ENCODE data around the gene TEC. TPM values are rescaled to one million over a fixed set of nuclear protein-coding genes. Genes with fewer than 3 reads are reported as not detected.
A peak's percentile ranks its signal among the peaks of the same experiment; 100 is the strongest.
"Not testable (repeated sequence)": the region's sequence is repeated elsewhere in the genome, so short reads cannot be mapped to it uniquely, and the experiment has no call there.

TEC gene
- total RNA-seq, 1 experiment from 2014 or later, result 3.2 TPM

DNA sequence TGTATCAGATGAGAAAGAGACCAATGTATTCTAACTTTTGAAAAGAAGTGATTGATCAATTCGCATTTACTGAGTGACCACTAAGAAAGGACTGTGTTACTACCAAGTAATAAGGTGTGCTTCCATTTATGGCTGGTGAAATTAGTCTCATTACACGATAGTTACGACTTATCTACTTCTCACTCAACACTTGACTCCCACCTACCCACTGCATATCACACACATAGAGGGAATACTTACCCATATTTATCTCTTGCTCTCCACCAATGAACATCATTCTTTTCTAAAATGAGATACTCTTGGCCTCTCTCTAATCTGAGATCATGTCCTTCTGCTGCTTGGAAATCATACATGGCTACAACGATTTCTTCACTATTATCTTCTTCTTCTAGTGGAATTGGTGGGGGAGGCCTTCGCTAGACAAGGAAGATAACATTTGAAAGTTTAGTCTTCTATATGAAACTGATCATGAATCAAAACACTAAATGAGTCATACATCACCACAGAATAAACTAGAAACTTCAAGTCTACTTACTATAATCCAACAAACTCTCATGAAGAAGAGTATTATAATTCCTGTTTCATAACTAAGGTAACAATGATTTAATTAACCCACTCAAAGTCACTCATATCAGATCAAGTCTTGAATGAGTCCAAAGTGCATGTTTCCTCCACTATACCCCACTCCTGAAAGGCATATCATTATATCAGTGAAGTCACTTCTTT, 101.9 kb downstream of the TEC start:
- no peak for DNase-seq (ENCODE audit: low spot score)

DNA sequence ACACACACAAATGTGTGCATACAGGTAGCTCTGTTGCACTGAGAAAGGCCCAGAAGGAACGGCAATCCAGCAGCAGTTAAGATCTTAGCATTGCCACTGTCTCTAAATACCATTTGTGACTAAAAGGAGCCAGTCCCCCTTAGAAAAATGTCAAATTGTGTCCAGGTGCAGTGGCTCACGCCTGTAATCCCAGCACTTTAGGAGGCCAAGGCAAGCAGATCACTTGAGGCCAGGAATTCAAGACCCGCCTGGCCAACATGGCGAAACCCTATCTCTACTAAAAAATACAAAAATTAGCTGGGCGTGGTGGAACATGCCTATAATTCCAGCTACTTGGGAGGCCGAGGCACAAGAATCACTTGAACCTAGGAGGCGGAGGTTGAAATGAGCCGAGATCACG, 105.1 kb downstream of the TEC start:
- not testable (repeated sequence) for DNase-seq (ENCODE audit: low spot score)

DNA sequence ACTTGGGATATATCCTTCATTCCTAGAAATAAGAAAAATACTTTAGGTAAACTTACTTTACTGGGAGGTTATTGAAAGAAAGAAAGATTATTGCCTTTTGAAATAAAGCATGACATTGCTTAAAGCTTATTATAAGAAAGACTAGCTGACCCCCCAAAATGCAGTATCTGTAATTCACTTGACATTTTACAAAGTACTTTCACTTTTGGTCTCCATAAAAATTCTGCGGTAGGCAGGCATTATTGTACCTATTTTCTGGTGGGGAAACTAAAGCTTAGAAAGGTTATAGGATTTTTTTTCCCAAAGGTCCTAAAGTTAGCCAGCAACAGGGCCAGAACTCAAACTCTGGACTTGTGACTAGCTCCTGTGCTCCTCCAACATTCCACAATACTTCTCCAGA, 105.9 kb downstream of the TEC start:
- DNase-seq (ENCODE audit: low spot score), result no peak

DNA sequence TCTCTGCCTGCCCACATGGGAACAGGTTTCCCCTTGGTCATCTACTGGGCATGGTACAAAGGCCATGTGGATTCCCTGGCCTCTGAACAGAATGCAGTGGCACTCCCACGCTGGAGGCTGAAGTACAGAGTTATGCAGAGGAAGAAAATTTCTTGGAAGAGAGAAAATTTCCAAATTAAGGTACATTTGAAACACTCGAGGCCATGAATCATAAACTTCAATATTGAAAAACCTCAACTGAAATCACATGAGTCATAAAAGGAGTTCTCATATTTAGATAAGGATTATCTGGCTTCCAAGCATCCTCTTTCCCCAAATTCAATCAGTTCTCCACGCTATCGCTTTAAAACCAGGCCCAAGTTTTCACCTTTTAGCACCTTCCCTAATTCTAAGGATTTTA, 107.5 kb downstream of the TEC start:
- no peak for DNase-seq (ENCODE audit: low spot score)

DNA sequence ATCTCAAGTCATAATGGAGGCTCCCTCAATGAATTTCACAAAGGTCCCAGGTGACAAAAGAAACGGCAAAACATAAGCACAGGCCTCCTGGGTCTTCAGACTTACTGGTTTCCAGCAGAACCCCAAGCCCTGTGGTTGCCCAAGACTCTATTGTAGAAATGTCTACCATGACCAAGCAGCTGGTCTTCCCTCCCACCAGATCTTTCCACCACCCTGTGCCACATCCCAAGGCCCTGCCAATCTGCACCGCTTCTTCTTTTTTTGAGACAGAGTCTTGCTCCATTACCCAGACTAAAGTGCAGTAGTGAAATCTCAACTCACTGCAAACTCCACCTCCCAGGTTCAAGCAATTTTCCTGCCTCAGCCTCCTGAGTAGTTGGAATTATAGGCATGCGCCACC, 112.4 kb downstream of the TEC start:
- no peak for DNase-seq (ENCODE audit: low spot score)

DNA sequence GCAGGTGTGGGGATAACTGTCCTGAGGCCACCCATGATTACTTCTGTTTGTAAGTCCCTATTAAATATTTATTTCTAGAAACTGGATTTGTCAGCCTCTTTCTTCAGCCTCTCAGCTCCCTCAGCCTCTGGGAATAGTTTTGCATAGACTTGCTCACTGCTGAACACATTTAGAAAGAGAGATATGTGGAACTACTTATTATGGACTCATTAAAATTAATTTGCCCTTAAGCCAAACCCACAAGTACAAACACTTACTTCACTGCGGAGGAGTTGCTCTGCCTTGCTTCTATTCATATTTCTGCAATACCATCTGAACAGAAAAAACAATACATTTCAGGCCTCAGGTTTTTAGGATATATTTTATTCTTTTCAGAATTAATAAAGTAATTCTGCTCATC, 113.2 kb downstream of the TEC start:
- no peak for DNase-seq (ENCODE audit: low spot score)

DNA sequence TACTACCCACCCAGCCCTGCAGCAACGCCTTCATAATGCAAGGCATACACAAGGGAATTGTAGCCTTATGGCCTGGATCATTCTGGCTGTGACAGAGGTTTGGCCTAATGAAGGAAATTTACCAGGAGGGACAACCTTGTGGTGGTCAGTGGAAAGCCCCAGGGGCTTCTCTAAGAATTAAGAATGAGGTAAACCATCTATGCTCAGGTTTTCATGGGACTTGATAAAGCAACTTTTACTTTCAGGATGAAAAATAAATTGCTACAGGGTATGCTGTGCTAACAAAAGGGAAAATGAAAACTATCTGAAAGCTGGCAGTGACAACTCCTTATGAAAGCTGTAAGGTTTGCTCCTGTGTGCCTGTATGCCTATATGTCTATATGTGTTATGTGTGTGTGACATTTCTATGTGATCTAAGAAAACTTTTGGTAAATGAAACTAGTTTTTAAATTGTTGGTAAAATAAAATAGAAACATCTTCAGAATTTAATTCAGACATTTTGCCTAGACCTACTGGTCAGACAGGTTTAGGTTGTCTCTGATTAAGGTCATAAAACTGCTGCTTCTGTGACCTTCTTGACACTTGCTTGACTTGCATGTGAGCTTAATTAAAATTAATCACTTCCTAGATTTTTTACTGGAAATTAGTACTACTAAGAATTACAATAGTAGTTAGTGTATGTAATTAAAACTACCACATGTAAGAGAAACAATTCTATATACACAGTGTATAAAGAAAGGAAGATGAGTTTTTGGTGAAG, 115.7 kb downstream of the TEC start:
- no peak for DNase-seq (ENCODE audit: low spot score)

DNA sequence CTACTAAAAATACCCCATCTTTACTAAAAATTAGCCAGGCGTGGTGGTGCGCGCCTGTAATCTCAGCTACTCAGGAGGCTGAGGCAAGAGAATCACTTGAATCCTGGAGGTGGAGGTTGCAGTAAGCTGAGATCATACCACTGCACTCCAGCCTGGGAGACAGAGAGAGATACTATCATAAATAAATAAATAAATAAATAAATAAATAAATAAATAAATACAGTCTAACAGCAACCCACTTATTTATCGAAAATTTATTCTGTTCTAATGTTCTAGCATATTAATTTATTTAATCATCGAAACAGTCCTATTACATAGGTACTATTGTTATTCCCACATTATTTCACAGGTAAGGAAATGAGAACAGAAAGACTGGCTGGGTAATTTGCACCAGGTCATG, 117.4 kb downstream of the TEC start:
- DNase-seq (ENCODE audit: low spot score), result no peak

DNA sequence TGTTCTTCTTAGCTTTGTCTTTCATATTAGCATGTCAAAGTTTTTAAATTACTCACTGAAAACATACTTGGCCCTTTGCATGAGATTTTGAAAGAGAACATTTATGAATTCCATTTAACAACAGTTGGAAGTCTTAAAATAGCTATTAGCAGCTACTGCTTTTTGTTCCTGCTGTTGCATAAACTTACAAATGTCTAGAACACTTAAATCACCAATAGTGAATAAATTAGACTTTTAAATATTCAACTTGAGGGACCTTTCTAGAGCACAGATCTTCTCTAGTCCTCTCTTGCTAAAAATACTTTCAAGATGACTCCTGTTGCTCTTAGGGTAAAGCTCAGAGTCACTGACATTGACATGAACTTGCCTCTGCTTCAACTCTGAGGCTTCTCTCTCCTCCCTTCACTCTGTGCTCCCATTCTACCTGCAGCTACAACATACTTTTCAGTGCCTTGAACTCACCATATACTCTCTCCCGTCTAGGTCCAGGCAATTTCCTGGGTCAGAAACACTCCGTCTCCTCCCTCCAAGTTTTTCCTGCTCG, 119.7 kb downstream of the TEC start:
- no peak for DNase-seq (ENCODE audit: low spot score)

DNA sequence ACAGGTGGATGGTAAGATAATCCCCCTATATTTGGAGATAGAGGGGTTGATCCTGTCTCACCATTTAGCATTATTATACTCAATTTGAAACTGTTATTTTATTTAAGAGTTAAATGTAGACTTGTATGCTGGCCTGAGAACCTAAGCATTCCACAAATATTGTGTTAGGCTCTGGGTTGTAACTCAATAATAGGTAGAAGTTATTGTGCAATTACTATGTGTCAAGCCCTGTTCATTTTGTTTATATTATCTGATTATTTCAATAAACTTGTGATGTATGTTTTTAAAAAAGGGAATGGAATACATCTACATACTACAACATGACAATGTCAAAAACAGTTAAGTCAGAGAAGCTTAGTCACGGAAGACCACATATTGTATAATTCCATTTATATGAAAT, 122.0 kb downstream of the TEC start:
- DNase-seq (ENCODE audit: low spot score), result no peak

DNA sequence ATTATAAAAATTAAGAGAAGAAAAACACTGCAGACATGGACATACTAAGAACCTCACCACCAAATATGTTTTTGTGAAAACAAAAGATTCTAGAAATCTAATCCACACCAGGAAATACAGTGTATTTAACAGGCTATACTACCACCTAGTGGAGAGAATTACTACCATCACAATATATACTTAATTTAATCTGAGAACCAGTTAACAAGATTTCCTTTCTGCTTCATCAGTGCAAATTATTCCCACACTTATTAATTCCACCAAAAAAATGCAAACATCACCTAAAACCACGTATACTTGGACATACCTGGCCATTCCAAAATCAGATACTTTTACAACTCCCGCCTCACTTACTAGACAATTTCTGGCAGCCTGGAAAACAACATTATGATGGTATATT, 128.6 kb downstream of the TEC start:
- DNase-seq (ENCODE audit: low spot score), result peak; percentile 61

DNA sequence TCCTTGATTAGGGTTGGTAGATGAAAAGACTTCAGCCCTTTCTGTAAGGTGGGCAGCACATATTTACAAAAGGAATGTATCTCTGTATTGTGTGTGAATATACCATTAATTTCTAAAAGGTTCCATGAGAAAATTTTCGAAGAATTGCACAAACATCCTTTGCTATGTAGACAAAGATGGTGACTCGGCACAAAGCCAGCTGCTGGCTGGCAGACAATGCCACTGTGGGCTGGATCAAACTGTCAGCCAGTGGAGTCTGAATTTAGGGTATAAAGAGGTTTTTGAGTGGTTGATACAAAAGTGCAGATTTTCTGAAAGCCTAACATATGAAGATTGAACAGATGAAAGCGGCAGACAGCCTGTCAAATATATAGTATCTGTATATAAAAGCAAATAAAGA, 129.9 kb downstream of the TEC start:
- no peak for DNase-seq (ENCODE audit: low spot score)

DNA sequence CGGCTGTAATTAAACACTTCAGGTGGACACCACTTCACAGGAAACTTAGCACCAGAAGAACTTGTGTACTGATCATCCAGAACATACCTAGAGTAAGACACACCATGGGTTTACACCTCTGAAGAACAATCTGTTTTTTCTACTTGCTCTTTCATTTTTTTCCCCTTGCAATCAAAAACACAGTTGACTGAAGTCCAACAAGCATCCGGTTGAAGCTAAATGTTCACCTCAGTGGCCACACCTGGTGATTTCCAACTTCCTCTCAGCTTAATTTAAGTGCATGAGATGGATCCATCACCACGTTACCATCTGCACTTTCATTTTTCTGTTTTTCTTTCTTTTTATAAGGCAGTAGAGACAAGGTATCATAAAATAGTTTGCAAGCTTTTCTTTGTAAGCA, 130.7 kb downstream of the TEC start:
- no peak for DNase-seq (ENCODE audit: low spot score)

DNA sequence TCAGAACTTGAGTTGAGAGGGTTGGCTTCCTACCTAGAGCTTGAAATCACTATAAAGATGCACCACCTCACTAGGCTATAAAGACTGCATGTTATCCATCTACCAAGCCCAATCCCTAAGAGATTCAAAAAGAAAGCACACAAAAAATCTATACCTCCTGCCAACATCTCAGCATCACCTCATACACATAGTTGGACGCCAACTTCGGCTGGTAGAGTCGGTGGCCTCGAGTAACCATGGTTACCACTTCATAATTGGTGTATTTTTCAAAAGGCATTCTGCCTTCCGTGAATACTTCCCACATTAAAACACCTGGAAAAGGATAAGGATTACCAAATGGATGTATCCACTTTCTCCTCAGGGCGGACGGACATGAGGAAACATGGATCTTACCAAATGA, 131.1 kb downstream of the TEC start:
- DNase-seq (ENCODE audit: low spot score), result no peak

DNA sequence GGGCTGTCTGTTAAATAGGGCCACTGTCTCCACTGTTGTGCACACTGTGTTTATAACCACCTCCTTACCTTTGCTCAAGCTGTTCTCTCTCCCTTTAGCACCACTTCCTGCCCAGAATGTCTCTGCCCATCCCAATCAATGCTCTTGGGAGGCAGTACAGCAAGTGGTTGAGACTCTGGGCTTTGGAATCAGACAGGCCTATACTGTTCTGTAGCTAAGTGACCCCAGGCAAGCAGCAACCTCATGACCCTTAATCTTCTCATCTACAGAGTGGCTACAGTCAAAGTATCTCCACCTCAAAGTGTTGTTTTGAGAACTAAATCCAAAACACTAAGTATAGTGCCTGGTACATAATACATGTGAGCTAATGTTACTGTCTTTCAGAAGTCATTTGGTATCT, 131.8 kb downstream of the TEC start:
- DNase-seq (ENCODE audit: low spot score), result no peak

DNA sequence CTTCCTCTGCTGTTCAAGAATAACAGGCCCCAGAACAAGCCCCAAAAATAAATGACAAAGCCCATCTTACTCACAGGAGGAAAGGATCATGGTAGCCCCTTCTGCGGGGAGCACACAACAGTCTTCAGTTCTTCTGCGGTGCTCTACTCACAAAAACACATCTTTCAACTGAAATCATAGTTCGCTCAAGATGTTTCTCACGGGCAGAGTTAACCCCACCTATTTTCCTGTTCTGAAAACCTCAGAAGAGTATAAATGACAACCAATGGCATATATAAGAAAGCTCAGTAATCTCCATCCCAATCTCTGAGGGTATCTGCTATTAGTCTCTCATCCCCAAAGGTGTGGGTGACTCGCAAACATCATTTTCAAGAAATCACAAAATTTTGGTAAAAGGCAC, 135.6 kb downstream of the TEC start, which contains the start of gene TXK:
TSS of gene TXK (minus strand) at position 170 of the 400 bp plus-strand sequence. CDS start at position 90, 80 bp downstream.
- DNase-seq (ENCODE audit: low spot score), result no peak

DNA sequence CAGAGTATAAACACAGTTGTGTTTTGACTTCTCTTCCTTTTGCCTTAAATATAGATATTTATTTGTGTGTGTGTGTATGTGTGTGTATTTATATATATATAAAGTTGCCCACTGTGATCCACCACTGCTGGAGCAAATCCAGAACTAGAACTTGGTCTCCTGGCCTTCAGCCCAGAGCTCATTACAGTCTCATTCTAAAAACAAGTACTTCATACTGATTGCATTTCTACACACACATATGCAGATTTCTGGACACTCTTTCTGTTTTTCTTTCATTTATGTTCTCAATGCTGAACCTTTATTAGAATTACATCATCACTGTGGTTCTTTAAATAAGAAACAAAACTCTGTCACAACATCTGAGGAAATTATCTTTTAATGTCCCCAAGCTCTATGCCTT, 136.0 kb downstream of the TEC start:
- no peak for DNase-seq (ENCODE audit: low spot score)

DNA sequence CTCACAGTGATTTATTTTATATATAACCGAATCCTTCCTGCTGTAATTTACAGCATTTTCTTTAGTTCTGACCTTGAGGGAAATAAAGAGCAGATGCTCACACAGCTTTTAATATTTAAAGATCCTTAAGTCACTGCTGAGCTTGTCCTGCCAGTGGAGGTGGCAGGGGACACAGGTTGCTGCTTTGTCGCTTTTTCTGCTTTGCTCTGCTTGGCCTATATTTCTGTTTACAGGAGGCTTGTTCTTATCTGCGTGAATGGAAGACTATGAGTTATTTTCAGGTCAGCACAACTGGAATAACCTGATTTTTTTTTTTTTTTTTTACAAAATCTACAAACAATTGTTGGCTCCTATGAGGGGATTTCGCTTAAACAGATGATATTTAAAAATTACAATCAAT, 137.9 kb downstream of the TEC start:
- no peak for DNase-seq (ENCODE audit: low spot score)

DNA sequence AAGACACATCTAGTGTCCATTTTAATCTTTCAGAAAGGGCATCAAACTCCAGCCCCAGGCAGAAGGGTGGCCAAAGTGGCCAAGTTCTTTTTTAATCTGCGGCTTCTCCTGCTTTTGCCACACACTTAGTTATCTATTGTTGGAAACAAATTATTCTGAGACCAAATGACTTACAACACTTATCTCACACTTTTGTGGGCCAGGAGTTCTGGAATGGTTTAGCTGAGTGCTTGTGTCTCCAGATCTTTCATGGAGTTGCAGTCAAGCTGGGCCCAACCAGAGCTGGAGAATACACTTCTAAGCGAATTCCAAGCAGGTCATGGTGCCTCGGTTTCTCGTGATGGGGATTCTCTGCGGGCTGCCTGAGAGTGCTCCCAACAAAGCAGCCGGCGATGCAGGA, 139.5 kb downstream of the TEC start:
- DNase-seq (ENCODE audit: low spot score), result no peak

DNA sequence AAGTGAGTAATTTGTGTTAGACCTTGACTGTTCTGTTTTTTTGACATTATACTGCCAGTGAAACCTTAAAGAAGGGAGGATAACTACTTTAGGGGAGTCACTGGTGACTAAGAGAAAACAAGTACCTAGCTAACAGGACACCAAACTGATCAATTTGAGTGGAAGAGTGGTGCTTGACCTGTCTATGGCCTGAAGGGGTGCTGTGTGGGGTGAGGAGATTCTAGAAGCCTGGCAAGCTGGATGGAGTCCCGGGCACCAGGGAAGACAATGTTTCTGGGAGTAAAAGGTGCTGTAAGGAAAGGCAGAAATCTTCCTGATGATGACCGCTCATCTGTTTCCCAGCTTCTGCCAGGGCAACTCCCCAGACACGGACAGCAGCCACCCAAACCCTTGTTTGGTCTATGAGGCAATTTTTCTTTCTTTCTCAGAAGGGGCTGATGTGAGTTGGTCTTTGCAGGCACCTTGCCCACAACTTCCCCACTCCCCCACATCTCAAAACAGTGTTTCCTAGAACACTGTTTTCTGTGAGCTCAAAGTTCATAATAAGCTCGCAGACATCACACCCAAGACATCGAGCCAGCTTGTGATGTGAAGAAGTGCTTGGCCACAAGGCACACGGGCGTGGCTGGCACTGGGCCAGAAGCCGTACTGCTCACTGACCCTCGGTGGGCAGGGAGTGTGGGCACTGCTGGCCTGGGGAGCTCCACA, 140.2 kb downstream of the TEC start:
- no peak for DNase-seq (ENCODE audit: low spot score)

DNA sequence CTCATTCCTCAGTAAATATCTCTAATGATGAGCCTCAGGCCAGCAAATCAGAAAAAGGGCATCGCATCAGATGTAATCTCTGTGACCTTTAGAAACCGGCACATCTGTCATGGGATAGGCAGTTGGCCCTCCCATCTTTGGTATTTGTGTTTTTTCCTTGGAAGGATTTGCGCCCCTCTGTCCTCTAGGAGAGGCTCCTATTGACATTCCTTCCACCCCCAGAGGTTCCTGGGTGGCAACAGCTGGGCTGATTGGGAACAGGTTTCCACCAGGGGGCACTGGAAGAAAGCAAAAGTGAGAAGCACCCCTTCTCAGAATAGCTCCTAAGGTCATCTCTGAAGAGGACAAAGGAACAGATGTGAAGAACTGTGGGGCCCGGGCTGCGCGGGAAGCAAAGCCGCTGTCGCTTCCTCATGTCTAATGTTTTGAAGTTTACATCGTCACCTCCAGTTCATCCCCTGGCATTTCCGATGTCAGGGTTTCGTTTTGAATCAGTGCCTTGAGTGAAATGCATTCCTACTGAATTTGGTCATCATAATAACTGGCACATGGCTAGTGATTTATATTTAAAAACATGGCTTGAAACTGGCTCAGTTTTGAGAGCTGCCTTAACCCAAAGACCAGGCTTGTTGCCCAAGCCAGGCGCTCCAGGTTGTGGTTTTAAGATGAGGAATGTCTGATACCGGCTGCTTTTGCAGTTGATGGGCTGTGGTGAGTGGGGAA, 141.8 kb downstream of the TEC start:
- peak; percentile 83 for DNase-seq (ENCODE audit: low spot score)

DNA sequence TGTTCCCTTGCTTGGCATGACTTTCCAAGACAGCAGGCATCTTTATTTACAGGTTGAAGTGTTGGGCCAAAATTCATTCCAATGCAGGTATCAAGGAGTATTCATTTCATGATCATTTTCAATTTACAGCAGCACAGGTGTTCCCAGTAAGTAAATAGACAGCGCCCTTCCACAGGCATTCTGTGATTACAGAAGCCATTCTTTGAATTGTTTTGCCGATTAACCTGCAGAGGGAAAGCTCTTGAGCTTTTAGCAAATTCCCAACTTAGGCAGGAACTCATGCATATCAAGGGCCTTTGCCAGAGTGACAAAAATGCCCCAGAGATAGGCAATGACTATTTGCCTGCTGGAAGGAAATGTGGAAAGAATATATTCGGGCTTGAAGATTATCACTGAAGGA, 142.4 kb downstream of the TEC start:
- peak; percentile 16 for DNase-seq (ENCODE audit: low spot score)
